ENCODE results near the gene ZSCAN20. TPM values are rescaled to one million over a fixed set of nuclear protein-coding genes. Genes with fewer than 3 reads are reported as not detected.

The ZSCAN20 gene
- total and polyA plus RNA-seq, 4 donors: 0.48 to 2.3 (median 1.3) TPM

- no peaks in the 10 kb centered on the region for H3K9me3 ChIP-seq (ENCODE audit: control insufficient read depth in 4 of 4, low read length in 3 of 4)
- H3K4me1 ChIP-seq (ENCODE audit: control insufficient read depth in 4 of 4, insufficient read depth in 4 of 4, low read length in 3 of 4): peaks cover 0 to 8% (median 2%) of the 10 kb centered on the region in 4 donors
- H3K9ac ChIP-seq (ENCODE audit: low read depth in 1 of 2, low read length in 2 of 2): no peak overlapping the region
- H3K4me3 ChIP-seq (ENCODE audit: low read depth in 1 of 3, low read length in 3 of 3): no peak overlapping the region
- H3K36me3 ChIP-seq (ENCODE audit: control insufficient read depth in 4 of 4, insufficient read depth in 3 of 4, low read depth in 1 of 4, low read length in 3 of 4): peaks cover 0 to 8% (median 0%) of the 10 kb centered on the region in 4 donors
- H3K27ac ChIP-seq (ENCODE audit: low read depth in 1 of 2, low read length in 2 of 2): no peak overlapping the region
- DNase-seq (ENCODE audit: low spot score): no peak
- H3K27me3 ChIP-seq (ENCODE audit: control insufficient read depth in 4 of 4, insufficient read depth in 4 of 4, low read length in 3 of 4): no peaks in the 10 kb centered on the region
- 73% methylated on average over 4 of the region's 4 CpGs for WGBS
- TF ChIP-seq, protein P1, sequence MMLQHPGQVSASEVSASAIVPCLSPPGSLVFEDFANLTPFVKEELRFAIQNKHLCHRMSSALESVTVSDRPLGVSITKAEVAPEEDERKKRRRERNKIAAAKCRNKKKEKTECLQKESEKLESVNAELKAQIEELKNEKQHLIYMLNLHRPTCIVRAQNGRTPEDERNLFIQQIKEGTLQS (IDR thresholded peaks at IDR 0.05): no peak
- no peak for TF ChIP-seq CTCF (IDR thresholded peaks at IDR 0.05; ENCODE audit: low read depth, low read length, missing input control)
- no peak for TF ChIP-seq FOXA2 (IDR thresholded peaks at IDR 0.05)
- TF ChIP-seq HNF4A (conservative IDR thresholded peaks at IDR 0.05): no peak
- TF ChIP-seq HNF4G (IDR thresholded peaks at IDR 0.05): no peak
- no peak for TF ChIP-seq YY1 (IDR thresholded peaks at IDR 0.05)
- TF ChIP-seq, protein P2, sequence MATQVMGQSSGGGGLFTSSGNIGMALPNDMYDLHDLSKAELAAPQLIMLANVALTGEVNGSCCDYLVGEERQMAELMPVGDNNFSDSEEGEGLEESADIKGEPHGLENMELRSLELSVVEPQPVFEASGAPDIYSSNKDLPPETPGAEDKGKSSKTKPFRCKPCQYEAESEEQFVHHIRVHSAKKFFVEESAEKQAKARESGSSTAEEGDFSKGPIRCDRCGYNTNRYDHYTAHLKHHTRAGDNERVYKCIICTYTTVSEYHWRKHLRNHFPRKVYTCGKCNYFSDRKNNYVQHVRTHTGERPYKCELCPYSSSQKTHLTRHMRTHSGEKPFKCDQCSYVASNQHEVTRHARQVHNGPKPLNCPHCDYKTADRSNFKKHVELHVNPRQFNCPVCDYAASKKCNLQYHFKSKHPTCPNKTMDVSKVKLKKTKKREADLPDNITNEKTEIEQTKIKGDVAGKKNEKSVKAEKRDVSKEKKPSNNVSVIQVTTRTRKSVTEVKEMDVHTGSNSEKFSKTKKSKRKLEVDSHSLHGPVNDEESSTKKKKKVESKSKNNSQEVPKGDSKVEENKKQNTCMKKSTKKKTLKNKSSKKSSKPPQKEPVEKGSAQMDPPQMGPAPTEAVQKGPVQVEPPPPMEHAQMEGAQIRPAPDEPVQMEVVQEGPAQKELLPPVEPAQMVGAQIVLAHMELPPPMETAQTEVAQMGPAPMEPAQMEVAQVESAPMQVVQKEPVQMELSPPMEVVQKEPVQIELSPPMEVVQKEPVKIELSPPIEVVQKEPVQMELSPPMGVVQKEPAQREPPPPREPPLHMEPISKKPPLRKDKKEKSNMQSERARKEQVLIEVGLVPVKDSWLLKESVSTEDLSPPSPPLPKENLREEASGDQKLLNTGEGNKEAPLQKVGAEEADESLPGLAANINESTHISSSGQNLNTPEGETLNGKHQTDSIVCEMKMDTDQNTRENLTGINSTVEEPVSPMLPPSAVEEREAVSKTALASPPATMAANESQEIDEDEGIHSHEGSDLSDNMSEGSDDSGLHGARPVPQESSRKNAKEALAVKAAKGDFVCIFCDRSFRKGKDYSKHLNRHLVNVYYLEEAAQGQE (IDR thresholded peaks at IDR 0.05): no peak
- TF ChIP-seq FOXA1 (IDR thresholded peaks at IDR 0.05): no peak
- TF ChIP-seq ZBTB33 (IDR thresholded peaks at IDR 0.05): no peak
Observed at GRCh38 chr1:33477451-33477850, 5.0 kb downstream of the ZSCAN20 start.

DNA sequence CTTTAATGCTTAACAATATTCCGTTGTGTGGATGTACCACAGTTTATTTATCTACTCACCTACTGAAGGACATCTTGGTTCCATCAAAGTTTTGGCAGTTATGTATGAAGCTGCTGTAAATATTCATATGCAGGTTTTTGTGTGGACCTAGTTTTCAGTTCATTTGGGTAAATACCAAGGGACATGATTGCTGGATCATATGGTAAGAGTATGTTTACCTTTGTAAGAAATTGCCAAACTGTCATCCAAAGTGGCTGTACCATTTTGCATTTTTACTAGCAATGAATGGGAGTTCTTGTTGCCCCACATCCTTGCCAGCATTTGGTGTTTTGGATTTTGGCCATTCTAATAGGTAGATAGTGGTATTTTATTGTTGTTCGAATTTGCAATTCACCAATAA lies 10.0 kb downstream of the ZSCAN20 start:
- no peak overlapping the region for H3K4me3 ChIP-seq (ENCODE audit: low read depth in 1 of 3, low read length in 3 of 3)
- TF ChIP-seq YY1 (IDR thresholded peaks at IDR 0.05): no peak
- TF ChIP-seq FOXA1 (IDR thresholded peaks at IDR 0.05): no peak
- TF ChIP-seq RXRA (IDR thresholded peaks at IDR 0.05): no peak
- no peak for TF ChIP-seq CTCF (IDR thresholded peaks at IDR 0.05; ENCODE audit: low read depth, low read length, missing input control)
- H3K4me1 ChIP-seq (ENCODE audit: control insufficient read depth in 4 of 4, insufficient read depth in 4 of 4, low read length in 3 of 4): no peaks in the 10 kb centered on the region
- H3K9me3 ChIP-seq (ENCODE audit: control insufficient read depth in 4 of 4, low read length in 3 of 4): no peaks in the 10 kb centered on the region
- whole genome bisulfite sequencing: 94% methylated on average over 2 of the region's 2 CpGs
- DNase-seq (ENCODE audit: low spot score): no peak
- no peak overlapping the region for H3K27ac ChIP-seq (ENCODE audit: low read depth in 1 of 2, low read length in 2 of 2)
- H3K27me3 ChIP-seq (ENCODE audit: control insufficient read depth in 4 of 4, insufficient read depth in 4 of 4, low read length in 3 of 4): no peaks in the 10 kb centered on the region
- H3K36me3 ChIP-seq (ENCODE audit: control insufficient read depth in 4 of 4, insufficient read depth in 3 of 4, low read depth in 1 of 4, low read length in 3 of 4): peaks cover 0 to 8% (median 0%) of the 10 kb centered on the region in 4 donors
- no peak overlapping the region for H3K9ac ChIP-seq (ENCODE audit: low read depth in 1 of 2, low read length in 2 of 2)

Measured in liver (tissue), 9 donors.